H1 (cell line): ENCODE data around the gene ALKBH1. TPM values are rescaled to one million over a fixed set of nuclear protein-coding genes. Genes with fewer than 3 reads are reported as not detected.

Experiments
- CTCF ChIA-PET: fragments of 300-600 bp; sonication (Branson Sonifier 250); formaldehyde crosslinking; loops from one replicate; lab custom pipeline; 2021; ENCODE audit not compliant: partially characterized antibody; lab: Charles Lee
- POLR2A ChIA-PET: fragments of 300-600 bp; sonication (Branson Sonifier 250); formaldehyde crosslinking; loops from one replicate; lab custom pipeline; 2021; ENCODE audit warnings: inconsistent platforms; ENCODE audit not compliant: partially characterized antibody; lab: Charles Lee
- DNase-seq, 2 experiments: peaks; one replicate each; pipeline versions ENCODE4 v3.0.0 to v3.0.0-alpha.2; 2010 to 2022; ENCODE audit warnings: low spot score in 2 of 2, low read depth in 1 of 2, mixed read lengths in 1 of 2
- FAIRE-seq: peaks from 2 replicates; lab custom pipeline; 2011; peaks lifted over from hg19 to GRCh38; lab: Jason Lieb, UNC
- H2AFZ ChIP-seq: 2 replicates; pipeline ENCODE4 v1.8.1; 2012; ENCODE audit warnings: low read length, inconsistent platforms
- H2AK5ac ChIP-seq: 2 replicates; pipeline ENCODE4 v1.6.1; 2013; ENCODE audit warnings: low read depth, low read length
- H2BK120ac ChIP-seq: replicated peaks from 2 replicates; pipeline ENCODE3; 2013; ENCODE audit warnings: low read depth, low read length, inconsistent platforms
- H2BK12ac ChIP-seq: 2 replicates; pipeline ENCODE4 v1.6.1; 2013; ENCODE audit warnings: low read depth, low read length
- H2BK15ac ChIP-seq: 2 replicates; pipeline ENCODE4 v1.6.1; 2013; ENCODE audit warnings: low read length
- H2BK20ac ChIP-seq: 2 replicates; pipeline ENCODE4 v1.6.1; 2013; ENCODE audit warnings: low read length
- H2BK5ac ChIP-seq: 2 replicates; pipeline ENCODE4 v1.6.1; 2013; ENCODE audit warnings: low read depth, low read length
- H3K14ac ChIP-seq: 2 replicates; pipeline ENCODE4 v1.6.1; 2013; ENCODE audit warnings: inconsistent platforms; ENCODE audit not compliant: insufficient read length
- H3K18ac ChIP-seq: 2 replicates; pipeline ENCODE4 v1.6.1; 2013; ENCODE audit warnings: low read length; ENCODE audit errors: extremely low read depth
- H3K23ac ChIP-seq: 2 replicates; pipeline ENCODE4 v1.6.1; 2013; ENCODE audit warnings: inconsistent platforms; ENCODE audit not compliant: insufficient read length
- H3K23me2 ChIP-seq: 2 replicates; pipeline ENCODE4 v1.6.1; 2013; ENCODE audit warnings: low read depth, low read length
- H3K27ac ChIP-seq: 2 replicates; pipeline ENCODE4 v1.6.1; 2011; ENCODE audit warnings: low read depth, low read length, inconsistent platforms
- H3K27me3 ChIP-seq, 4 experiments: replicated peaks in 1 of 4; 1 replicate in 1 of 4; 2 replicates in 3 of 4; pipeline versions ENCODE4 v1.6.1 to v1.8.1; 2011 to 2013; ENCODE audit warnings: low read length in 3 of 4, mild to moderate bottlenecking in 3 of 4, inconsistent platforms in 2 of 4, mixed read lengths in 2 of 4, moderate library complexity in 1 of 4; ENCODE audit not compliant: control insufficient read depth in 3 of 4, insufficient read depth in 3 of 4; ENCODE audit errors: extremely low read depth in 1 of 4
- H3K36me3 ChIP-seq, 4 experiments: 2 replicates each; pipeline versions ENCODE4 v1.6.1 to v1.8.1; 2011 to 2013; ENCODE audit warnings: mild to moderate bottlenecking in 4 of 4, low read length in 3 of 4, moderate library complexity in 2 of 4, control low read depth in 1 of 4, inconsistent platforms in 1 of 4; ENCODE audit not compliant: insufficient read depth in 4 of 4, control insufficient read depth in 2 of 4
- H3K4ac ChIP-seq: replicated peaks from 2 replicates; pipeline ENCODE3; 2013; ENCODE audit warnings: low read length, low read depth, mixed read lengths, inconsistent platforms; ENCODE audit not compliant: insufficient read length
- H3K4me1 ChIP-seq, 4 experiments: replicated peaks in 1 of 4; 1 replicate in 1 of 4; 2 replicates in 3 of 4; pipeline versions ENCODE4 v1.6.1 to v1.8.1; 2011 to 2013; ENCODE audit warnings: low read length in 3 of 4, inconsistent platforms in 2 of 4, mixed read lengths in 1 of 4; ENCODE audit not compliant: insufficient read depth in 4 of 4, control insufficient read depth in 3 of 4
- H3K4me2 ChIP-seq, 2 experiments: 2 replicates each; pipeline versions ENCODE4 v1.6.1 to v1.8.1; 2011 to 2013; ENCODE audit warnings: low read depth in 2 of 2, low read length in 2 of 2, control low read depth in 1 of 2, inconsistent platforms in 1 of 2, mild to moderate bottlenecking in 1 of 2; ENCODE audit not compliant: insufficient read depth in 1 of 2
- H3K4me3 ChIP-seq, 4 experiments: fragments of 200-600, 300-600 bp in 1 of 4; sonication (generic), shearing (Covaris generic), sonication (Bioruptor Twin) in 1 of 4; 2 replicates each; pipeline versions ENCODE4 v1.5.1 to v1.8.1; 2011 to 2016; ENCODE audit warnings: low read length in 4 of 4, low read depth in 3 of 4, control low read depth in 2 of 4, inconsistent platforms in 2 of 4, mild to moderate bottlenecking in 2 of 4, mixed read lengths in 1 of 4, moderate library complexity in 1 of 4; ENCODE audit not compliant: insufficient read depth in 2 of 4; ENCODE audit errors: extremely low read depth in 1 of 4
- H3K56ac ChIP-seq: replicated peaks from 2 replicates; pipeline ENCODE3; 2013; ENCODE audit warnings: low read depth, mild to moderate bottlenecking, mixed read lengths, low read length, inconsistent platforms; ENCODE audit not compliant: insufficient read length
- H3K79me1 ChIP-seq: 2 replicates; pipeline ENCODE4 v1.6.1; 2013; ENCODE audit warnings: low read depth, low read length, control low read depth
- H3K79me2 ChIP-seq, 2 experiments: 2 replicates each; pipeline versions ENCODE4 v1.6.1 to v1.8.1; 2012 to 2013; ENCODE audit warnings: low read length in 2 of 2, mild to moderate bottlenecking in 2 of 2, inconsistent platforms in 1 of 2; ENCODE audit not compliant: insufficient read depth in 2 of 2, control insufficient read depth in 1 of 2
- H3K9ac ChIP-seq, 4 experiments: replicated peaks in 1 of 4; 1 replicate in 1 of 4; 2 replicates in 3 of 4; pipeline versions ENCODE4 v1.6.1 to v1.8.1; 2011 to 2013; ENCODE audit warnings: low read depth in 3 of 4, low read length in 3 of 4, control low read depth in 2 of 4, mild to moderate bottlenecking in 2 of 4, moderate library complexity in 2 of 4, inconsistent platforms in 1 of 4; ENCODE audit errors: extremely low read depth in 1 of 4
- H3K9me3 ChIP-seq, 2 experiments: 2 replicates each; pipeline versions ENCODE4 v1.6.1 to v1.8.1; 2012 to 2013; ENCODE audit warnings: mild to moderate bottlenecking in 2 of 2, moderate library complexity in 2 of 2, control low read depth in 1 of 2, inconsistent platforms in 1 of 2, low read depth in 1 of 2, low read length in 1 of 2, mixed read lengths in 1 of 2; ENCODE audit not compliant: insufficient read depth in 2 of 2
- H4K20me1 ChIP-seq, 2 experiments: replicated peaks in 1 of 2; 2 replicates each; pipeline versions ENCODE3 to v1.8.1; 2011 to 2013; ENCODE audit warnings: inconsistent platforms in 2 of 2, low read length in 2 of 2, mild to moderate bottlenecking in 1 of 2; ENCODE audit not compliant: insufficient read depth in 2 of 2, control insufficient read depth in 1 of 2
- H4K5ac ChIP-seq: 2 replicates; pipeline ENCODE4 v1.6.1; 2013; ENCODE audit warnings: low read length, low read depth, mixed read lengths, inconsistent platforms; ENCODE audit not compliant: insufficient read length
- H4K8ac ChIP-seq: 2 replicates; pipeline ENCODE4 v1.8.0; 2013; ENCODE audit warnings: mild to moderate bottlenecking, moderate library complexity, low read length, inconsistent platforms; ENCODE audit not compliant: insufficient read depth; ENCODE audit errors: extremely low read depth
- H4K91ac ChIP-seq: replicated peaks from 2 replicates; pipeline ENCODE3; 2013; ENCODE audit warnings: low read length, mixed read lengths, inconsistent platforms; ENCODE audit not compliant: insufficient read length
- CEBPB ChIP-seq: IDR thresholded peaks from 2 replicates; pipeline ENCODE4 v1.6.1; 2012; ENCODE audit warnings: low read depth, low read length
- CHD1 ChIP-seq: IDR thresholded peaks from 2 replicates; pipeline ENCODE4 v1.6.1; 2012; ENCODE audit warnings: low read depth, low read length, improper control_type of control experiment
- CTBP2 ChIP-seq: IDR thresholded peaks from 2 replicates; pipeline ENCODE4 v1.7.0; 2011; ENCODE audit warnings: borderline replicate concordance, mild to moderate bottlenecking, moderate library complexity, mixed read lengths, low read length; ENCODE audit not compliant: insufficient read depth, insufficient read length
- KDM1A ChIP-seq: fragments of 200-600, 300-600 bp; sonication (generic); IDR thresholded peaks from 2 replicates; pipeline ENCODE4 v1.7.1; 2016; ENCODE audit warnings: mild to moderate bottlenecking, low read length, borderline replicate concordance
- POLR2A ChIP-seq, 2 experiments: IDR thresholded peaks; 1 replicate in 1 of 2; 2 replicates in 1 of 2; pipeline ENCODE4 v1.6.1; 2011; ENCODE audit warnings: low read depth in 2 of 2, low read length in 2 of 2, mild to moderate bottlenecking in 2 of 2; ENCODE audit errors: control extremely low read depth in 1 of 2
- RXRA ChIP-seq: IDR thresholded peaks from 2 replicates; pipeline ENCODE4 v1.6.1; 2011; ENCODE audit warnings: low read depth, mild to moderate bottlenecking, low read length, moderate library complexity; ENCODE audit not compliant: insufficient read depth
- TBP ChIP-seq: IDR thresholded peaks from 2 replicates; pipeline ENCODE4 v1.6.1; 2011; ENCODE audit warnings: low read depth, low read length, improper control_type of control experiment
- WGBS, 2 experiments: shearing (Covaris generic) in 1 of 2; methylation state at CpG; one replicate each; pipeline versions ENCODE4 v1.1.6 to v1.1.7; 2013 to 2015; ENCODE audit warnings: low lambda C conversion rate in 2 of 2, mixed read lengths in 2 of 2, inconsistent platforms in 1 of 2, low coverage in 1 of 2, missing lambda C conversion rate in 1 of 2; ENCODE audit not compliant: insufficient replicate concordance in 2 of 2, insufficient coverage in 1 of 2, insufficient read length in 1 of 2; ENCODE audit errors: extremely low coverage in 1 of 2, missing lambda C conversion rate in 1 of 2; 5-methylcytosine and 5-hydroxymethylcytosine counted together
- polyA plus RNA-seq, 7 experiments: library from polyadenylated mRNA; depleted of rRNA in 3 of 7; stranded (reverse) in 5 of 7; unstranded in 2 of 7; fragments of >200 nt in 5 of 7; fragments of 200-250 nt in 2 of 7; gene quantifications; 1 replicate in 5 of 7; 2 replicates in 1 of 7; 4 replicates in 1 of 7; pipeline versions ENCODE4 v1.2.1 to v1.2.3, GENCODE V29; 2011 to 2013; ENCODE audit warnings: missing spikeins in 2 of 7, mixed read lengths in 2 of 7
- total RNA-seq: library from RNA; stranded (reverse); fragmentation: NEBNext Ultra II Directional; extraction: Animal tissue kit (Norgen Biotek cat#: 25700); gene quantifications from 2 replicates; pipeline ENCODE4 v1.2.1, GENCODE V29; 2021
- TF ChIP-seq, protein P1 (sequence below), 3 experiments: IDR thresholded peaks; 1 replicate in 2 of 3; 2 replicates in 1 of 3; pipeline versions ENCODE4 v1.5.1 to v1.6.1; 2011; ENCODE audit warnings: low read length in 3 of 3, mild to moderate bottlenecking in 3 of 3, inconsistent platforms in 2 of 3, low read depth in 1 of 3, moderate library complexity in 1 of 3; ENCODE audit not compliant: insufficient read depth in 1 of 3; ENCODE audit errors: control extremely low read depth in 1 of 3

Gene ALKBH1
- total and polyA plus RNA-seq, 2 of the 8 experiments (the other 6 are each of a cell fraction or from before 2014, with no cell fraction given): 14.3 to 20.0 TPM

DNA sequence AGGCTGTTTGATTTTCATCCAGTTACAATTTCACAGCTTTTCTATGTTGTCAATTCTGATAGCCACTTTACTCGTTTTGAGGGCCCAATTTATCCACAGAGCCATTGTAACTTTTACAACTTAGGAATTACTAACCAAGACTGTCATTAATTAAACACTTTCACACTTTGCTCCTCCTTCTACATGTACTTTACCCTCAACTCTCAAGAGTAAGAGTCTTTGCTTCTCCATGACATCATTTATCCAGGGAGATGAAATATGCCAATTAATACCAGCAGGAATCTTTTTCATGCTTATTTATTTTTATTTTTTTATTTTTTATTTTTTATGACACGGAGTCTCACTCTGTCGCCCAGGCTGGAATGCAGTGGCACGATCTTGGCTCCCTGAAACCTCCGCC is 13.6 kb upstream of the ALKBH1 start:
- Histone ChIP-seq H3K36me3 (peaks cover 16 to 74% (median 48%) of the 10 kb centered on the region in 4 experiments), H3K18ac (no peak overlapping the region), H3K56ac (no peak overlapping the region), H4K91ac (no peak overlapping the region), H3K9ac (no peak overlapping the region), H2BK120ac (no peak overlapping the region), H3K79me1 (peaks cover 3% of the 10 kb centered on the region; the same call in 1 of the 2 replicates), H3K27ac (no peak overlapping the region), H3K4me1 (no peaks in the 10 kb centered on the region), H3K4me2 (no peak overlapping the region), H2BK12ac (no peak overlapping the region), H2BK15ac (no peak overlapping the region), H3K14ac (no peak overlapping the region), H2AFZ (no peak overlapping the region), H4K5ac (no peak overlapping the region), H3K23ac (no peak overlapping the region), H3K27me3 (no peaks in the 10 kb centered on the region), H2BK5ac (no peak overlapping the region), H3K79me2 (no peaks in the 10 kb centered on the region), H3K4ac (no peak overlapping the region), H3K4me3 (no peak overlapping the region), H4K20me1 (peaks cover 0 to 3% of the 10 kb centered on the region in 2 experiments), H3K9me3 (no peaks in the 10 kb centered on the region), H2AK5ac (no peak overlapping the region), H4K8ac (no peak overlapping the region), H3K23me2 (no peaks in the 10 kb centered on the region), H2BK20ac (no peak overlapping the region)
- 96% methylated on average over 5 of the region's 5 CpGs; no CpG with 5 or more reads in 1 of the 2 experiments for WGBS, 2 experiments
- CTCF ChIA-PET: interaction anchor here (0.9 to 1.8 kb wide), 3 partner anchors 15 to 262 kb away, joined by 3 to 6 read pairs (median 3); no protein-coding TSS in a partner anchor
- POLR2A ChIA-PET: interaction anchor here (1.0 to 2.3 kb wide), 4 partner anchors 9 to 40 kb away, joined by 3 to 10 read pairs (median 4); no protein-coding TSS in a partner anchor
- DNase-seq (no peak), FAIRE-seq (no peak)
- TF ChIP-seq TBP (no peak), CHD1 (no peak), CTBP2 (no peak), POLR2A (IDR thresholded peaks at IDR 0.05; ENCODE audit: control extremely low read depth in 1 of 2, low read depth in 2 of 2, low read length in 2 of 2) (no peak), CEBPB (no peak), RXRA (no peak), KDM1A (no peak)
- TF ChIP-seq, protein P1, sequence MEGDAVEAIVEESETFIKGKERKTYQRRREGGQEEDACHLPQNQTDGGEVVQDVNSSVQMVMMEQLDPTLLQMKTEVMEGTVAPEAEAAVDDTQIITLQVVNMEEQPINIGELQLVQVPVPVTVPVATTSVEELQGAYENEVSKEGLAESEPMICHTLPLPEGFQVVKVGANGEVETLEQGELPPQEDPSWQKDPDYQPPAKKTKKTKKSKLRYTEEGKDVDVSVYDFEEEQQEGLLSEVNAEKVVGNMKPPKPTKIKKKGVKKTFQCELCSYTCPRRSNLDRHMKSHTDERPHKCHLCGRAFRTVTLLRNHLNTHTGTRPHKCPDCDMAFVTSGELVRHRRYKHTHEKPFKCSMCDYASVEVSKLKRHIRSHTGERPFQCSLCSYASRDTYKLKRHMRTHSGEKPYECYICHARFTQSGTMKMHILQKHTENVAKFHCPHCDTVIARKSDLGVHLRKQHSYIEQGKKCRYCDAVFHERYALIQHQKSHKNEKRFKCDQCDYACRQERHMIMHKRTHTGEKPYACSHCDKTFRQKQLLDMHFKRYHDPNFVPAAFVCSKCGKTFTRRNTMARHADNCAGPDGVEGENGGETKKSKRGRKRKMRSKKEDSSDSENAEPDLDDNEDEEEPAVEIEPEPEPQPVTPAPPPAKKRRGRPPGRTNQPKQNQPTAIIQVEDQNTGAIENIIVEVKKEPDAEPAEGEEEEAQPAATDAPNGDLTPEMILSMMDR (IDR thresholded peaks at IDR 0.05; ENCODE audit: control extremely low read depth in 1 of 3, insufficient read depth in 1 of 3, low read depth in 1 of 3, low read length in 3 of 3): no peak
